ENCODE data around the gene MRRF.

DNA sequence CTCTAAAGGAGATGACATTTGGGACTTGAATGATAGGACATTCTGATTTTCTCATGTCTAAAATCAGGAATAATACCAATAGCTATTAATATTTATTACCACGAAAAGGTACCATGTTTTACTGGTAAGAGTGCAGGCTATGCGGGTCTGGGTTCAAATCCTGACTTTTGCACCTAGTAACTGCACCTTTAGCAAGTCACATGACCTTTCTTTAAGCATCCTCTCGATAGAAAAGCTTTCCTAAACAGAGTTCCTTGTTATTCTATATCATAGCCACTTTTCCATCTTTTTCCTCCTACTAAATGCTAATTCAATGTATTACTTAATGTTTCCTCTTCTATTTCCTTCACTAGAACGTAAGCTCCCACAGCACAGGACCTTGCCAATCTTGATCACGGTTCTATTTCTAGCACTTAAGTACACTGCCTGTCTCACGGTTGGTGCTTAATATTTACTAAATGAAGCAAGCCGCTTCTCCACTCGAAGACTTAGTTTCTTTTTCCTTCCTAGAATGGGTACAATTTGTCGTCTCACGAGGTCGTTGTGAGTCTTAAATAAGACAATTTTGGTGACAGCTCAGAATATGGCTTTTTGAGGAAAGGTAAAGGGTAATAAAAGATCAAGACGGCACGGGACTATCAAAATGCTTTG, 858 bp upstream of the MRRF start:
- TF ChIP-seq POLR2AphosphoS5 (IDR thresholded peaks at IDR 0.05; ENCODE audit: borderline replicate concordance, low read depth, low read length) = no peak
- TF ChIP-seq EZH2 (IDR thresholded peaks at IDR 0.05) = no peak
